Neuronal stem cell (in vitro differentiated cells): ENCODE data around the gene OLFML1.

Source experiments
- DNase-seq: peaks from one replicate; pipeline ENCODE4 v3.0.0-alpha.2; 2013; ENCODE audit warnings: low spot score
- H2AFZ ChIP-seq: one replicate; pipeline ENCODE4 v1.6.1; 2013; ENCODE audit warnings: mild to moderate bottlenecking, low read length, inconsistent platforms
- H2AK5ac ChIP-seq: 2 replicates; pipeline ENCODE4 v1.6.1; 2013; ENCODE audit warnings: low read depth, mild to moderate bottlenecking, inconsistent platforms, low read length, moderate library complexity, mixed read lengths
- H2BK120ac ChIP-seq: 2 replicates; pipeline ENCODE4 v1.6.1; 2013; ENCODE audit warnings: low read depth, mild to moderate bottlenecking, inconsistent platforms, low read length, moderate library complexity, mixed read lengths
- H2BK12ac ChIP-seq: one replicate; pipeline ENCODE4 v1.6.1; 2013; ENCODE audit warnings: low read length, inconsistent platforms
- H2BK15ac ChIP-seq: 2 replicates; pipeline ENCODE4 v1.6.1; 2013; ENCODE audit warnings: mild to moderate bottlenecking, low read length, inconsistent platforms, mixed read lengths
- H2BK5ac ChIP-seq: one replicate; pipeline ENCODE4 v1.6.1; 2013; ENCODE audit warnings: inconsistent platforms, mild to moderate bottlenecking, low read length, moderate library complexity
- H3K14ac ChIP-seq: one replicate; pipeline ENCODE4 v1.6.1; 2013; ENCODE audit warnings: low read length, inconsistent platforms
- H3K18ac ChIP-seq: 2 replicates; pipeline ENCODE4 v1.6.1; 2013; ENCODE audit warnings: low read length, inconsistent platforms
- H3K23ac ChIP-seq: 2 replicates; pipeline ENCODE4 v1.6.1; 2013; ENCODE audit warnings: low read depth, mild to moderate bottlenecking, mixed read lengths, low read length, inconsistent platforms; ENCODE audit not compliant: poor library complexity
- H3K27ac ChIP-seq: replicated peaks from 3 replicates; pipeline ENCODE4 v1.5.1; 2013; ENCODE audit warnings: low read length, inconsistent platforms
- H3K27me3 ChIP-seq, 3 experiments: 2 replicates each; pipeline ENCODE4 v1.6.1; 2013; ENCODE audit warnings: low read length in 3 of 3, mild to moderate bottlenecking in 2 of 3, inconsistent platforms in 1 of 3, low read depth in 1 of 3, mixed read lengths in 1 of 3, moderate library complexity in 1 of 3; ENCODE audit not compliant: control insufficient read depth in 3 of 3, insufficient read depth in 3 of 3
- H3K36me3 ChIP-seq, 2 donors: replicated peaks in 1 of 2; 2 replicates each; pipeline ENCODE4 v1.6.1; 2013; ENCODE audit warnings: low read length in 2 of 2; ENCODE audit not compliant: control insufficient read depth in 2 of 2, insufficient read depth in 2 of 2
- H3K4ac ChIP-seq: 2 replicates; pipeline ENCODE4 v1.6.1; 2013; ENCODE audit warnings: inconsistent platforms, mild to moderate bottlenecking, low read length, moderate library complexity
- H3K4me1 ChIP-seq, 2 donors: 1 replicate in 1 of 2; 2 replicates in 1 of 2; pipeline ENCODE4 v1.6.1; 2013; ENCODE audit warnings: low read length in 2 of 2, low read depth in 1 of 2; ENCODE audit not compliant: control insufficient read depth in 2 of 2, insufficient read depth in 1 of 2
- H3K4me2 ChIP-seq: one replicate; pipeline ENCODE4 v1.6.1; 2013; ENCODE audit warnings: mild to moderate bottlenecking, low read length, inconsistent platforms; ENCODE audit not compliant: insufficient read depth, poor library complexity, severe bottlenecking
- H3K4me3 ChIP-seq, 2 donors: 2 replicates each; pipeline ENCODE4 v1.5.1; 2013; ENCODE audit warnings: low read length in 2 of 2, mild to moderate bottlenecking in 2 of 2, inconsistent platforms in 1 of 2, moderate library complexity in 1 of 2
- H3K79me1 ChIP-seq: one replicate; pipeline ENCODE4 v1.6.1; 2013; ENCODE audit warnings: low read depth, mild to moderate bottlenecking, inconsistent platforms, low read length, moderate library complexity
- H3K9ac ChIP-seq: one replicate; pipeline ENCODE4 v1.6.1; 2013; ENCODE audit warnings: mild to moderate bottlenecking, low read depth, low read length, inconsistent platforms; ENCODE audit not compliant: poor library complexity
- H3K9me3 ChIP-seq, 2 donors: replicated peaks in 1 of 2; 2 replicates each; pipeline versions ENCODE3 to v1.6.1; 2013; ENCODE audit warnings: low read length in 2 of 2, mild to moderate bottlenecking in 2 of 2, inconsistent platforms in 1 of 2, low read depth in 1 of 2, mixed read lengths in 1 of 2, moderate library complexity in 1 of 2; ENCODE audit not compliant: control insufficient read depth in 2 of 2, insufficient read depth in 1 of 2
- H4K8ac ChIP-seq: one replicate; pipeline ENCODE4 v1.6.1; 2013; ENCODE audit warnings: low read depth, mild to moderate bottlenecking, inconsistent platforms, low read length, moderate library complexity
- H4K91ac ChIP-seq: one replicate; pipeline ENCODE4 v1.6.1; 2013; ENCODE audit warnings: low read length, low read depth, mild to moderate bottlenecking, inconsistent platforms; ENCODE audit not compliant: poor library complexity
- WGBS, 2 donors: extraction: QIAGEN DNeasy Blood & Tissue Kit; methylation state at CpG; one replicate each; pipeline ENCODE4 v1.1.7; 2013; ENCODE audit warnings: missing lambda C conversion rate in 2 of 2, mixed read lengths in 1 of 2; ENCODE audit not compliant: insufficient read length in 2 of 2, insufficient replicate concordance in 1 of 2; ENCODE audit errors: extremely low coverage in 2 of 2; 5-methylcytosine and 5-hydroxymethylcytosine counted together

Gene OLFML1

DNA sequence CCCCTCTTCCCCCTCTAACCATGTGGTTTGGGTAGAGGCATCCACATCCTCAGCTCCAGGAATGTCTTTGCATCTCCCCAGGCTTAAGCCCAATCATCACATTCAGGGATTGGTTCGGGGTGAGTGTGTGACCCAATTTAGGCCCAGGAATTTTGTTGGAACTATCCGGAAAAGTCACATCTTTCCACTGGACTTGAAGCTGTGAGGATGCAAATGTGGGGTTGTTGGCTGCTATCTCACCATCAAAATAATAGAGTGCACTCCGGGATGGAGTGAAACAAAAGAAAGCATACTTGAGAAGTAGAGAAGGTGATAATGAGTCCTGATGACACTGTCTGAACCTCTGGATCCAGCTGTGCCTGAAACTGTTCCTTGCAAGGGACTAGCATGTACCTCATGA lies 33.8 kb upstream of the OLFML1 start:
- Histone ChIP-seq H2AFZ (no peak overlapping the region), H4K91ac (no peak overlapping the region), H3K4me2 (no peak overlapping the region), H3K27ac (no peak overlapping the region), H2BK5ac (no peak overlapping the region), H2BK12ac (no peak overlapping the region), H4K8ac (no peak overlapping the region), H2AK5ac (no peak overlapping the region), H3K14ac (no peak overlapping the region), H3K36me3 (no peaks in the 10 kb centered on the region), H3K4me1 (no peaks in the 10 kb centered on the region), H3K9me3 (no peaks in the 10 kb centered on the region), H3K23ac (no peak overlapping the region), H3K79me1 (no peaks in the 10 kb centered on the region), H3K27me3 (peaks cover 0 to 4% (median 0%) of the 10 kb centered on the region in 3 experiments), H3K9ac (no peak overlapping the region), H3K4ac (no peak overlapping the region), H3K4me3 (no peak overlapping the region), H2BK15ac (no peak overlapping the region), H2BK120ac (no peak overlapping the region), H3K18ac (no peak overlapping the region)
- WGBS, 2 donors: no CpG with 5 or more reads among the region's 3 CpGs
- no peak for DNase-seq

- H3K4me1 ChIP-seq: no peaks in the 10 kb centered on the region
- no peak overlapping the region for H3K4ac ChIP-seq
- no peak overlapping the region for H2BK15ac ChIP-seq
- no peak overlapping the region for H3K23ac ChIP-seq
- H2BK120ac ChIP-seq: no peak overlapping the region
- H2AK5ac ChIP-seq: no peak overlapping the region
- H4K8ac ChIP-seq: no peak overlapping the region
- no peak for DNase-seq
- no peak overlapping the region for H2BK12ac ChIP-seq
- no peak overlapping the region for H3K4me2 ChIP-seq
- no peak overlapping the region for H3K9ac ChIP-seq
- H3K27ac ChIP-seq: no peak overlapping the region
- H4K91ac ChIP-seq: no peak overlapping the region
- H3K9me3 ChIP-seq: no peaks in the 10 kb centered on the region
- no peak overlapping the region for H3K18ac ChIP-seq
- H3K79me1 ChIP-seq: no peaks in the 10 kb centered on the region
- H3K4me3 ChIP-seq: no peak overlapping the region
- no peak overlapping the region for H2BK5ac ChIP-seq
- no peak overlapping the region for H3K14ac ChIP-seq
- H3K27me3 ChIP-seq: peaks cover 0 to 4% (median 0%) of the 10 kb centered on the region in 3 experiments
- no CpG with 5 or more reads among the region's 1 CpG for WGBS, 2 donors
- H3K36me3 ChIP-seq: no peaks in the 10 kb centered on the region
- H2AFZ ChIP-seq: no peak overlapping the region
Measured at GRCh38 chr11:7451952-7452494, 33.3 kb upstream of the OLFML1 start.

DNA sequence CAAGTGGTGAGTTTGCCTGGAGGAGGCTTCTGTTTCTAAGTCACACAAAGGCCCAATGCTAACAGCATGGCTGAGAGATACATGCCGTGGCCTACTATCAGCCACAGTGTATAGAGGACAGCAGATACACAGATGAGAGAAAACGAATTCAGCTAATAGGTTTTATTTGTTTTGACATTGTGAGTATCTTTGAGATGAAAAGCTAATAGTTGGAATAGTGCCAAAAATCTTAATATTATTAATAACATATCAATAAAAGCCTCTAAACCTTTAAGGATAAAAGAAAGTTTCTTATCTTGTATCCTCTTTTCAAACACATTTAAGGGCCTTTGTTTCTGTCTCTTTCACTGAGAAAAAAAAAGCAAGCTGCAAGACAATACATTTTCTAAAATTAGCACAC lies 30.5 kb upstream of the OLFML1 start:
- H3K4me2 ChIP-seq: no peak overlapping the region
- no peaks in the 10 kb centered on the region for H3K9me3 ChIP-seq
- no peak for DNase-seq
- no peaks in the 10 kb centered on the region for H3K4me1 ChIP-seq
- no peak overlapping the region for H2AK5ac ChIP-seq
- no peak overlapping the region for H3K4me3 ChIP-seq
- H4K8ac ChIP-seq: no peak overlapping the region
- H3K36me3 ChIP-seq: no peaks in the 10 kb centered on the region
- WGBS, 2 donors: no CpG with 5 or more reads among the region's 2 CpGs
- H3K79me1 ChIP-seq: no peaks in the 10 kb centered on the region
- H2BK5ac ChIP-seq: no peak overlapping the region
- H3K23ac ChIP-seq: no peak overlapping the region
- no peak overlapping the region for H3K27ac ChIP-seq
- H2BK15ac ChIP-seq: no peak overlapping the region
- H2BK12ac ChIP-seq: no peak overlapping the region
- no peak overlapping the region for H2AFZ ChIP-seq
- no peak overlapping the region for H3K4ac ChIP-seq
- no peak overlapping the region for H2BK120ac ChIP-seq
- no peak overlapping the region for H3K18ac ChIP-seq
- H4K91ac ChIP-seq: no peak overlapping the region
- H3K9ac ChIP-seq: no peak overlapping the region
- peaks cover 0 to 4% (median 0%) of the 10 kb centered on the region in 3 experiments for H3K27me3 ChIP-seq
- H3K14ac ChIP-seq: no peak overlapping the region

- Histone ChIP-seq H2BK15ac (no peak overlapping the region), H3K4me1 (no peaks in the 10 kb centered on the region), H3K23ac (no peak overlapping the region), H2AFZ (no peak overlapping the region), H3K18ac (no peak overlapping the region), H2AK5ac (no peak overlapping the region), H3K27ac (no peak overlapping the region), H3K4me2 (no peak overlapping the region), H3K36me3 (no peaks in the 10 kb centered on the region), H2BK5ac (no peak overlapping the region), H3K9ac (no peak overlapping the region), H2BK120ac (no peak overlapping the region), H3K14ac (no peak overlapping the region), H3K9me3 (no peaks in the 10 kb centered on the region), H4K8ac (no peak overlapping the region), H3K4ac (no peak overlapping the region), H3K4me3 (no peak overlapping the region), H2BK12ac (no peak overlapping the region), H4K91ac (no peak overlapping the region), H3K27me3 (no peaks in the 10 kb centered on the region), H3K79me1 (no peaks in the 10 kb centered on the region)
- no CpG with 5 or more reads among the region's 1 CpG for WGBS, 2 donors
- no peak for DNase-seq
Measured at GRCh38 chr11:7457211-7457610, 28.1 kb upstream of the OLFML1 start.
